ENCODE results near the gene LARP7.

- TF ChIP-seq, protein P1, sequence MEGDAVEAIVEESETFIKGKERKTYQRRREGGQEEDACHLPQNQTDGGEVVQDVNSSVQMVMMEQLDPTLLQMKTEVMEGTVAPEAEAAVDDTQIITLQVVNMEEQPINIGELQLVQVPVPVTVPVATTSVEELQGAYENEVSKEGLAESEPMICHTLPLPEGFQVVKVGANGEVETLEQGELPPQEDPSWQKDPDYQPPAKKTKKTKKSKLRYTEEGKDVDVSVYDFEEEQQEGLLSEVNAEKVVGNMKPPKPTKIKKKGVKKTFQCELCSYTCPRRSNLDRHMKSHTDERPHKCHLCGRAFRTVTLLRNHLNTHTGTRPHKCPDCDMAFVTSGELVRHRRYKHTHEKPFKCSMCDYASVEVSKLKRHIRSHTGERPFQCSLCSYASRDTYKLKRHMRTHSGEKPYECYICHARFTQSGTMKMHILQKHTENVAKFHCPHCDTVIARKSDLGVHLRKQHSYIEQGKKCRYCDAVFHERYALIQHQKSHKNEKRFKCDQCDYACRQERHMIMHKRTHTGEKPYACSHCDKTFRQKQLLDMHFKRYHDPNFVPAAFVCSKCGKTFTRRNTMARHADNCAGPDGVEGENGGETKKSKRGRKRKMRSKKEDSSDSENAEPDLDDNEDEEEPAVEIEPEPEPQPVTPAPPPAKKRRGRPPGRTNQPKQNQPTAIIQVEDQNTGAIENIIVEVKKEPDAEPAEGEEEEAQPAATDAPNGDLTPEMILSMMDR (conservative IDR thresholded peaks at IDR 0.05): no peak
- no peak for TF ChIP-seq ZFX (IDR thresholded peaks at IDR 0.05)
Measured at GRCh38 chr4:112680996-112681395, 44.1 kb downstream of the LARP7 start.

Data from C4-2B (cell line).